IPS-18c (cell line): ENCODE data around the gene OR51A2.

Source experiments
- H3K4me3 ChIP-seq: 2 replicates; pipeline ENCODE4 v1.7.0; 2013; ENCODE audit warnings: low read depth, mild to moderate bottlenecking, low read length, moderate library complexity; ENCODE audit not compliant: insufficient read depth
- H3K9me3 ChIP-seq: one replicate; pipeline ENCODE4 v1.6.1; 2013; ENCODE audit warnings: mild to moderate bottlenecking, low read length, moderate library complexity; ENCODE audit not compliant: control insufficient read depth, insufficient read depth

Gene OR51A2

DNA sequence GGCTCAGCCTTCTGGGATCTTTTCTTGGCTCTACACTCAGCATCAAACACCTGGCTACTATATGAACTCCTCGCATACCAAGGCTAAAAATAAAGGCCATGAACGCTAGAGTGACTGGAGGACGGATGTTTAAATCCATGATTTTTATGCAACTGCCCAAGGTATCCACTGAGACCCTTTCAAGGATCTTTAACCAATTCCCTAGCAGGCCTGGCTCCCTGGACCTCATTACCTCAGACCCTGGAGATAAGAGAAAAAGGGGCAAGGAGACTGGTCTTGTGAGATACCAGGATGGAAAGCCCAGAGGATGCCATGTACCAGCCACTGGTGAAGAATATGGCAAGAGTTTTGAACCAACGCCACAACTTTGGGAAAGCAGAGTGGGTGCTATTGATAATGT lies 36.3 kb downstream of the OR51A2 start, which contains the start of gene OR51G2:
TSS of gene OR51G2 (minus strand) at position 101 of the 400 bp plus-strand sequence. CDS start 3,687 bp downstream, outside the sequence.
- H3K4me3 ChIP-seq: no peak within 1 kb of the TSS
- H3K9me3 ChIP-seq: no peaks in the 10 kb centered on the region

DNA sequence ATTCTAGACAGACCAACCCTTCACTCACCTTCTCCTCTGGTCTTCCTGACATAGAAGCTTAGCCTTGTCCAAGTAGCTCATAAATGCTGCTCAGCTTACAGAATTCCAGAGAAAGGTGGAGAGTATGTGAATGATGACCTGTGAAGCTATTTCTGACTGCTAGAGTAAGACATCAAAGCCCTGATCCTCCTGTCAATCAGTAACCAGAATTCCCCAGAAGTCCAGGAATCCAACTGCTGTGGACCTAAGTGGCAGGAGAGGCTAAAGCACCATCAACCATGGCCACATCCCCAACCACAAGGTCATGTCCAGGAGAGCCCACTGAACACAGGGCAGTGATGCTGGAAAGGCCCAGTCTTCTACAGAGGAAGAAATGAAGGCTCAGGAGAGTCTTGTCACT lies 38.9 kb downstream of the OR51A2 start:
- Histone ChIP-seq H3K4me3 (no peak overlapping the region), H3K9me3 (no peaks in the 10 kb centered on the region)
